A549 (cell line): ENCODE measurements around the gene NTN1. TPM values are rescaled to one million over a fixed set of nuclear protein-coding genes. Genes with fewer than 3 reads are reported as not detected.

Experiments
- ATAC-seq, 2 experiments: fragments of 200-7000 bp in 1 of 2; fragments of >200 bp in 1 of 2; cut with Nextera tagmentation in 1 of 2; cut with Tn5 transposase in 1 of 2; 3 replicates each; pipeline versions ENCODE4 v1.8.0 to v1.9.1; 2018 to 2020; ENCODE audit warnings: mild to moderate bottlenecking in 1 of 2, moderate library complexity in 1 of 2
- CTCF ChIA-PET: fragments of 300-600 bp; sonication (Branson Sonifier 250); formaldehyde crosslinking; extraction: SDS; loops from one replicate; lab custom pipeline; 2021; ENCODE audit warnings: antibody characterized with exemption, inconsistent platforms; lab: Yijun Ruan, JAX
- POLR2A ChIA-PET: fragments of 350-600 bp; formaldehyde crosslinking; extraction: SDS; loops from one replicate; lab custom pipeline; 2021; ENCODE audit warnings: antibody characterized with exemption, inconsistent platforms; lab: Yijun Ruan, JAX
- DNase-seq, 2 experiments: peaks; one replicate each; pipeline versions ENCODE4 v3.0.0 to v3.0.0-alpha.2; 2011 to 2016; ENCODE audit warnings: low read depth in 1 of 2, low spot score in 1 of 2
- FAIRE-seq: peaks from 2 replicates; lab custom pipeline; 2011; peaks lifted over from hg19 to GRCh38; lab: Jason Lieb, UNC
- H3K27ac ChIP-seq, 2 experiments: fragments of >200 bp; sonication (Bioruptor Twin); formaldehyde crosslinking; 3 replicates each; pipeline ENCODE4 v1.5.1; 2016 to 2017
- H3K4me1 ChIP-seq: fragments of >200 bp; sonication (Bioruptor Twin); formaldehyde crosslinking; 3 replicates; pipeline ENCODE4 v1.6.1; 2016
- H3K4me2 ChIP-seq: fragments of >200 bp; sonication (Bioruptor Twin); formaldehyde crosslinking; 3 replicates; pipeline ENCODE4 v1.6.1; 2016
- H3K4me3 ChIP-seq: fragments of >200 bp; sonication (Bioruptor Twin); formaldehyde crosslinking; 3 replicates; pipeline ENCODE4 v1.5.1; 2016
- H3K9me3 ChIP-seq: fragments of >200 bp; sonication (Bioruptor Twin); formaldehyde crosslinking; 3 replicates; pipeline ENCODE4 v1.6.1; 2016
- BCL3 ChIP-seq: fragments of >200 bp; sonication (Bioruptor Twin); formaldehyde crosslinking; IDR thresholded peaks from 3 replicates; pipeline ENCODE4 v1.6.1; 2016
- BHLHE40 ChIP-seq: IDR thresholded peaks from 2 replicates; pipeline ENCODE4 v1.6.1; 2012; ENCODE audit warnings: low read depth, low read length, inconsistent platforms
- CHD4 ChIP-seq: fragments of 200-600 bp; sonication (generic); IDR thresholded peaks from 2 replicates; pipeline ENCODE4 v1.6.1; 2016; ENCODE audit warnings: antibody characterized with exemption, mild to moderate bottlenecking, borderline replicate concordance
- E2F6 ChIP-seq: IDR thresholded peaks from 2 replicates; pipeline ENCODE4 v1.6.1; 2012; ENCODE audit warnings: low read depth, borderline replicate concordance
- EHMT2 ChIP-seq: fragments of 200-600 bp; sonication (generic); IDR thresholded peaks from 2 replicates; pipeline ENCODE4 v1.6.1; 2016; ENCODE audit warnings: antibody characterized with exemption, low read depth, mild to moderate bottlenecking, moderate library complexity
- ELK1 ChIP-seq: fragments of 150-350 bp; IDR thresholded peaks from 2 replicates; pipeline ENCODE4 v1.6.1; 2014; ENCODE audit warnings: low read depth, mild to moderate bottlenecking, low read length
- ESRRA ChIP-seq: fragments of 150-350 bp; IDR thresholded peaks from 2 replicates; pipeline ENCODE4 v1.6.1; 2014; ENCODE audit warnings: mild to moderate bottlenecking, low read length, borderline replicate concordance
- HEYL ChIP-seq: fragments of 250-450 bp; sonication (Bioruptor Pico); IDR thresholded peaks from 2 replicates; pipeline ENCODE4 v1.8.0; 2021; ENCODE audit warnings: mild to moderate bottlenecking, moderate library complexity
- HMGXB4 ChIP-seq: fragments of 250-450 bp; sonication (Bioruptor Pico); IDR thresholded peaks from 2 replicates; pipeline ENCODE4 v1.5.0; 2021; ENCODE audit warnings: mild to moderate bottlenecking, moderate library complexity, borderline replicate concordance
- HOXB5 ChIP-seq: fragments of 250-450 bp; sonication (Bioruptor Pico); IDR thresholded peaks from 2 replicates; pipeline ENCODE4 v1.5.0; 2020; ENCODE audit warnings: mild to moderate bottlenecking, moderate library complexity
- JUN ChIP-seq, 2 experiments: fragments of >200 bp; sonication (Bioruptor Twin); formaldehyde crosslinking; IDR thresholded peaks; 2 replicates in 1 of 2; 3 replicates in 1 of 2; pipeline ENCODE4 v1.6.1; 2016 to 2017
- JUNB ChIP-seq: fragments of >200 bp; sonication (Bioruptor Twin); formaldehyde crosslinking; IDR thresholded peaks from 2 replicates; pipeline ENCODE4 v1.6.1; 2016
- MYC ChIP-seq: IDR thresholded peaks from 2 replicates; pipeline ENCODE4 v1.6.1; 2012; ENCODE audit warnings: mild to moderate bottlenecking, inconsistent platforms, low read length, improper control_type of control experiment, borderline replicate concordance
- NFE2L2 ChIP-seq: fragments of 150-350 bp; conservative IDR thresholded peaks from 2 replicates; pipeline ENCODE4 v1.6.1; 2014; ENCODE audit warnings: low read length
- NR3C1 ChIP-seq: fragments of >200 bp; sonication (Bioruptor Twin); formaldehyde crosslinking; IDR thresholded peaks from 3 replicates; pipeline ENCODE4 v1.6.1; 2017
- PHF8 ChIP-seq: fragments of 200-600 bp; sonication (generic); IDR thresholded peaks from 2 replicates; pipeline ENCODE4 v1.6.1; 2016; ENCODE audit warnings: low read depth, mild to moderate bottlenecking, antibody characterized with exemption, moderate library complexity, borderline replicate concordance
- RNF2 ChIP-seq: fragments of 200-600 bp; sonication (generic); IDR thresholded peaks from 2 replicates; pipeline ENCODE4 v1.6.1; 2016; ENCODE audit warnings: low read depth, mild to moderate bottlenecking, antibody characterized with exemption, moderate library complexity, borderline replicate concordance
- TFCP2L1 ChIP-seq: fragments of 250-450 bp; sonication (Bioruptor Pico); IDR thresholded peaks from 2 replicates; pipeline ENCODE4 v1.5.0; 2021; ENCODE audit warnings: mild to moderate bottlenecking
- TP53 ChIP-seq: fragments of 250-450 bp; sonication (Bioruptor Pico); IDR thresholded peaks from 2 replicates; pipeline ENCODE4 v1.5.0; 2021; ENCODE audit warnings: mild to moderate bottlenecking, moderate library complexity
- ZSCAN20 ChIP-seq: fragments of 250-450 bp; sonication (Bioruptor Pico); IDR thresholded peaks from 2 replicates; pipeline ENCODE4 v1.8.0; 2022; ENCODE audit warnings: mild to moderate bottlenecking, moderate library complexity
- WGBS: methylation state at CpG from one replicate; pipeline ENCODE4 v1.1.6; 2017; ENCODE audit errors: missing lambda C conversion rate; 5-methylcytosine and 5-hydroxymethylcytosine counted together
- polyA plus RNA-seq, 4 experiments: library from polyadenylated mRNA; depleted of rRNA in 3 of 4; stranded (reverse); fragments of >200 nt; fragmentation: RNase III in 1 of 4; extraction: RNeasy Plus Mini Kit Qiagen cat#74134 plus additional on column Dnase treatment in 1 of 4; gene quantifications; 2 replicates in 3 of 4; 3 replicates in 1 of 4; pipeline ENCODE4 v1.2.3, GENCODE V29; 2011 to 2017
- TF ChIP-seq, protein P1 (sequence below): fragments of >200 bp; sonication (Bioruptor Twin); formaldehyde crosslinking; IDR thresholded peaks from 2 replicates; pipeline ENCODE4 v1.6.1; 2016

The NTN1 gene
- polyA plus RNA-seq, 2 of the 4 experiments (the other 2 are of a cell fraction): 0.12 to 0.13 TPM

DNA sequence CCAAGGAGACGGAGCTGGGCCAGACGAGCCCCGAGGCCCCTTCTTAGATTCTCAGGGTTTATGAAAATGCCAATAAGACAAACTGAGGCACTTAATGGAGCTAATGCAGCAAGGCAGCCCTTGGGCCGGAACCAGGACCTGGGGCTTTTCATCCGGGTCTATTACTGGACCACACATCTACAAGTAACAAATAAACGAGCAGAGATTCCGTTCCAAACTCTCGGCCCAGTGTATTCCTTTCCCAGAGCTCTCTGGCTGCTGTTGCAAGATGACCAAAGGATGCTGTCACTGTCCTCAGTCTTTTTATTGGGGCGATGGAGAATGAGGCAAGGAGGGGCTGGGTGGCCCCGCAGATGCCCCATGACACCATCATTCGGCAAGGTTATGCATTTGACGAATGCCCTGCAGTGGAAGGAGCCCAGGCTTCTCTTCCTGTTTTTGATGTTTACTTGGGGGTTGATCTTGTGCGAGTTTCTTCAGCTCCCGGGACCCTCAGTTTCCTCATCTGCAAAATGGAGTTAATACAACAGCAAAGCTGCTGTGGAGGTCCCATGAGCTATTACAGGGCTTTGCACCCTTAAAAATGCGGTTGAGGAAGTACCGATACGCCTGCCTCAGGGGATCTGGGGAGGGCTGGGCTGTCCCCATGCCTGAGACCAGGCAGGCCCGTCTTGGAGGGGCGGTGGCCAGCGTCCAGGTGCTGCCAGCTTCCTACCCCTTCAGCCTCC lies 1.1 kb upstream of the NTN1 start:
- DNase-seq (no peak), ATAC-seq (no peak), FAIRE-seq (no peak)
- Histone ChIP-seq H3K4me1 (peaks cover 14% of the 10 kb centered on the region; the same call in 1 of the 3 replicates), H3K4me2 (peak overlapping the region; percentile 89), H3K9me3 (no peaks in the 10 kb centered on the region), H3K27ac (no peak overlapping the region), H3K4me3 (peak overlapping the region; percentile 84; the same call in 2 of the 3 replicates)
- 65% methylated on average over 20 of the region's 20 CpGs for WGBS
- POLR2A ChIA-PET: no interaction called here
- CTCF ChIA-PET: interaction anchor here (1.2 to 3.2 kb wide), 6 partner anchors 9 to 502 kb away, joined by 3 to 18 read pairs (median 6); no protein-coding TSS in a partner anchor
- TF ChIP-seq JUNB (no peak), RNF2 (no peak), HMGXB4 (no peak)

GRCh38 chr17:9020824-9021157 lies 519 bp upstream of the NTN1 start:
- DNase-seq: no peak
- peak overlapping the region in 1 of 2 experiments; percentile 66; a peak in 2 of 6 replicates for H3K27ac ChIP-seq
- H3K4me3 ChIP-seq: peak overlapping the region; percentile 84
- no peaks in the 10 kb centered on the region for H3K9me3 ChIP-seq
- ChIA-PET POLR2A (no interaction called here), CTCF (interaction anchor here (1.2 to 3.2 kb wide), 5 partner anchors 9 to 501 kb away, joined by 3 to 18 read pairs (median 6); no protein-coding TSS in a partner anchor)
- 20% methylated on average over 21 of the region's 25 CpGs for WGBS
- peaks cover 14% of the 10 kb centered on the region; the same call in 1 of the 3 replicates for H3K4me1 ChIP-seq
- no peak for FAIRE-seq
- H3K4me2 ChIP-seq: peak overlapping the region; percentile 89
- peak in 1 of 2 experiments; percentile 2; a peak in 1 of 6 replicates for ATAC-seq
- TF ChIP-seq, protein P1, sequence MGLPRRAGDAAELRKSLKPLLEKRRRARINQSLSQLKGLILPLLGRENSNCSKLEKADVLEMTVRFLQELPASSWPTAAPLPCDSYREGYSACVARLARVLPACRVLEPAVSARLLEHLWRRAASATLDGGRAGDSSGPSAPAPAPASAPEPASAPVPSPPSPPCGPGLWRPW: no peak
- no peak for TF ChIP-seq BCL3
- TF ChIP-seq ELK1: no peak
- TF ChIP-seq NFE2L2: no peak
- TF ChIP-seq TFCP2L1: no peak
- no peak for TF ChIP-seq EHMT2
- no peak for TF ChIP-seq HEYL (CRISPR knock-in tag)
- TF ChIP-seq TP53: no peak
- no peak for TF ChIP-seq MYC
- no peak for TF ChIP-seq JUN (IDR thresholded peaks at IDR 0.05)
- no peak for TF ChIP-seq ESRRA
- no peak for TF ChIP-seq ZSCAN20 (CRISPR knock-in tag)
- no peak for TF ChIP-seq PHF8
- TF ChIP-seq HOXB5 (CRISPR knock-in tag): no peak
- TF ChIP-seq E2F6: no peak
- TF ChIP-seq CHD4: no peak
- no peak for TF ChIP-seq NR3C1
- TF ChIP-seq BHLHE40: no peak
